ENCODE results near the gene NFYC. TPM values are rescaled to one million over a fixed set of nuclear protein-coding genes. Genes with fewer than 3 reads are reported as not detected.

NFYC gene
- total and polyA plus RNA-seq, 3 donors from 2014 or later = 69.1 to 83.9 (median 70.0) TPM

DNA sequence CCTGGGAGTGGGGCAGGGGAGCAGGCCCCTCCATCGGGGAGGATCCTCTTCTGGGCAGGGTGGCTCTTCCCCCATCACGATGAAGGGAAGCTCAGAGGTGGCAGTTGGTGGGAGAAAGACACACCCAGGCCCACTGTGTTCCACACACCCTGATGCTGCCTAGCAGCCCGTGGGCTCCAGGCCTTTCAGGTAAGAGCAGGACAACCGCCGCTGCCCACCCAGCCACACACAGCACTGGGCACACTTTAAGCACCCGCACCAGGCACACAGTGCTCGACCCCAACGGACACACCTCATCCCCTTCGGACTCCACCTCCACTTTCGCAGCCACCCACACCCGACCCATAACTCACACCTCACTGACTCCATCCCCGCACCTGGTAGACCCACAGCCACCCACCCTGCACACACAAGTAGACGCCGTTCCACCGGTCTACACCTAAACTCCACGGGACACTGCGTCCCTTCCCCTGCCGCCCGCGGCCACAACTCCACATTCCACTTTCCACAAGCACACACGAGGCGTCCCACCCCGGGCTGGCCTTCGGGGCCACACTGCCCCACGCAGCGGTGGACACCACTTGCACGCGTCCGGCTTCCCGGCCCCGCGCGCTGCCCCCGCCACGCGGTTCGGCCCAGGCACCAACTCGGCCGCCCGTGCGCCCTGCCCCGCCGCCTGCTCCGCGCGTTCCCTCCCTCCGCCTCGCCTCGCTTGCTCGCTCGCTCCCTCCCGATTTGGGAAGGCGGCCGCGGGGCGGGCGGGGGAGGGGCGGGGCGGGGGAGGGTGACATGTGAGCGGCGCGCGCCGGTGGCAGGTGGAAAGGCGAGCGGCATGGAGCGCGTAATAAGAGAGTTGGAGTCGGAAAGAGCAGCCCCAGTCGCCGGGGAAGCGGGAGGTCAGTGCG is 91.7 kb downstream of the NFYC start, which contains the start of gene KCNQ4:
KCNQ4 (plus strand) TSS at position 787 of the 905 bp plus-strand sequence. CDS start 307 bp downstream, outside the sequence.
- TF ChIP-seq POLR2A (IDR thresholded peaks at IDR 0.05) = no peak
- TF ChIP-seq, protein P1, sequence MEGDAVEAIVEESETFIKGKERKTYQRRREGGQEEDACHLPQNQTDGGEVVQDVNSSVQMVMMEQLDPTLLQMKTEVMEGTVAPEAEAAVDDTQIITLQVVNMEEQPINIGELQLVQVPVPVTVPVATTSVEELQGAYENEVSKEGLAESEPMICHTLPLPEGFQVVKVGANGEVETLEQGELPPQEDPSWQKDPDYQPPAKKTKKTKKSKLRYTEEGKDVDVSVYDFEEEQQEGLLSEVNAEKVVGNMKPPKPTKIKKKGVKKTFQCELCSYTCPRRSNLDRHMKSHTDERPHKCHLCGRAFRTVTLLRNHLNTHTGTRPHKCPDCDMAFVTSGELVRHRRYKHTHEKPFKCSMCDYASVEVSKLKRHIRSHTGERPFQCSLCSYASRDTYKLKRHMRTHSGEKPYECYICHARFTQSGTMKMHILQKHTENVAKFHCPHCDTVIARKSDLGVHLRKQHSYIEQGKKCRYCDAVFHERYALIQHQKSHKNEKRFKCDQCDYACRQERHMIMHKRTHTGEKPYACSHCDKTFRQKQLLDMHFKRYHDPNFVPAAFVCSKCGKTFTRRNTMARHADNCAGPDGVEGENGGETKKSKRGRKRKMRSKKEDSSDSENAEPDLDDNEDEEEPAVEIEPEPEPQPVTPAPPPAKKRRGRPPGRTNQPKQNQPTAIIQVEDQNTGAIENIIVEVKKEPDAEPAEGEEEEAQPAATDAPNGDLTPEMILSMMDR (IDR thresholded peaks at IDR 0.05) = no peak
- Histone ChIP-seq H3K27me3 (no peaks in the 10 kb centered on the region), H3K9me3 (no peaks in the 10 kb centered on the region), H3K4me3 (peak within 1 kb of the TSS; percentile 40 to 54), H3K27ac (no peak within 1 kb of the TSS), H3K36me3 (ENCODE audit: low read depth, missing control alignments) (no peaks in the 10 kb centered on the region), H3K4me1 (no peaks in the 10 kb centered on the region)
- intact Hi-C loops (cut with DNase I; ENCODE audit: low total_unique reads) = no loop called here
- WGBS, 2 donors = 6% methylated on average over 23 to 73 of the region's 73 CpGs
- peak; percentile 54 for DNase-seq

DNA sequence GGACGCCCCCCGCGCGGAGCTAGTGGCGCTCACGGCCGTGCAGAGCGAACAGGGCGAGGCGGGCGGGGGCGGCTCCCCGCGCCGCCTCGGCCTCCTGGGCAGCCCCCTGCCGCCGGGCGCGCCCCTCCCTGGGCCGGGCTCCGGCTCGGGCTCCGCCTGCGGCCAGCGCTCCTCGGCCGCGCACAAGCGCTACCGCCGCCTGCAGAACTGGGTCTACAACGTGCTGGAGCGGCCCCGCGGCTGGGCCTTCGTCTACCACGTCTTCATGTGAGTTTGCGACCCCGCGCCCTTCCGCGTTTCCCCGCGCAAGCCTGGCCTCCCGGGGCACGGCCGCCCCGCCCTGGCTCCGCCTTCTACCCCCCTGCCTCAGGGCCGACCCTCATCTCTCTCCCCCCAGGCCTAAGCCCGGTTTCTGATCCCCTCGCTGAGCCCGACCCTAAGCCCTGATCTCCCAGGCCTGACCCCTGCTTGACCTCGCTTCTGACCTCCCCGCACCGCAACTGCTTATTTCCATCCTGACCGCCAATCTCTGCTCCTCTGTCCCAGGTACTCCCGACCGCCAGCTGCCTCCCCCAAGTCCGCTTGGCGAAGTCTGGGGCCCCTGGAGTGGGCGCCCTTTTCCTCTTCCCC is 92.8 kb downstream of the NFYC start:
- no peak for DNase-seq
- Histone ChIP-seq H3K27me3 (no peaks in the 10 kb centered on the region), H3K36me3 (ENCODE audit: low read depth, missing control alignments) (no peaks in the 10 kb centered on the region), H3K9me3 (no peaks in the 10 kb centered on the region), H3K27ac (no peak overlapping the region), H3K4me3 (peak overlapping the region; percentile 40 to 46), H3K4me1 (no peaks in the 10 kb centered on the region)
- intact Hi-C loops (cut with DNase I; ENCODE audit: low total_unique reads) = no loop called here
- WGBS, 2 donors = 26 to 76% methylated on average over 13 to 47 of the region's 63 CpGs
- TF ChIP-seq POLR2A (IDR thresholded peaks at IDR 0.05) = no peak
- TF ChIP-seq, protein P1 (IDR thresholded peaks at IDR 0.05) = no peak

DNA sequence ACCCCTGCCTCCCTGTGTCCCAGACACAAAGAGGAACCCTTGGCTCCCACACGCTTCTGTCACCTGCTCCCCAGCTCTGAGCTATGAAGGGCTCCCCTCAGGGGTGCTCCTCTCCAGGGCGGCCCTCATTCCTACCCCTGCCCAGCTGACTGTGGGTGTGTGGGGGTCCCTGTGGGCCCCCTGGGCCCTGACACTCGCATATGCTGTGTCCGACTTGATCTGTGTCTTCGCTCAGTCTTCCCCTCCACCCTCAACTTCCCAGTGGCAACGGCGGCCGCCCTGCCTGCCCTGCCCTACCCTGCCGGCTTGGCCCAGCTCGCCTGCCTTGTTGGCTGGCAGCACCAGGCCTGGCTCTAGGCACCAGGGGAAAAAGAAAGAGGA is 93.3 kb downstream of the NFYC start:
- Histone ChIP-seq H3K36me3 (ENCODE audit: low read depth, missing control alignments) (no peaks in the 10 kb centered on the region), H3K9me3 (no peaks in the 10 kb centered on the region), H3K4me3 (peak overlapping the region in 1 of 2 donors; percentile 46), H3K27ac (no peak overlapping the region), H3K4me1 (no peaks in the 10 kb centered on the region), H3K27me3 (no peaks in the 10 kb centered on the region)
- 62 to 74% methylated on average over 10 of the region's 10 CpGs for WGBS, 2 donors
- intact Hi-C loops (cut with DNase I; ENCODE audit: low total_unique reads) = no loop called here
- TF ChIP-seq, protein P1 (IDR thresholded peaks at IDR 0.05) = no peak
- no peak for TF ChIP-seq POLR2A (IDR thresholded peaks at IDR 0.05)
- DNase-seq = no peak

DNA sequence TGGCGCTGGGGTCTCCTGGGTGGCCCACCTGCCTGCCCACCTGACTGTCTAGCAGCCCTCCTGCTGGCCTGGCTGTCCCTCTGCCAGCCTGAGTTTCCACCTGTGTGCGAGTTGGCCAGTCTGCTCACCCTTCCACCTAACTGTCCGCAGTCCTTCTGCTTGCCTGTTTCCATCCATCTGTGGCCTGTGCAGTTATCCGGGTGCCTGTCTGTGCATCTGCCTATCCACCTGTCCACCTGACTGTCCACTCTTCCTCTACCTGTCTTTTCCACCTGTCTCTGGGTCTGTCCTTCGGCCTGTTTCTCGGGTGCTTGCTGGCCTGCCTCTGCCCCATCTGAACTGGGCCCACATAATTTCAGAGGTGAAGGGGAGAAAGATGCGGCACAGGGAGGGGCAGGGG is 93.9 kb downstream of the NFYC start:
- no peak for DNase-seq
- intact Hi-C loops (cut with DNase I; ENCODE audit: low total_unique reads) = no loop called here
- Histone ChIP-seq H3K27ac (no peak overlapping the region), H3K27me3 (no peaks in the 10 kb centered on the region), H3K4me1 (no peaks in the 10 kb centered on the region), H3K9me3 (no peaks in the 10 kb centered on the region), H3K36me3 (ENCODE audit: low read depth, missing control alignments) (no peaks in the 10 kb centered on the region), H3K4me3 (no peak overlapping the region)
- 93 to 94% methylated on average over 5 to 7 of the region's 7 CpGs for WGBS, 2 donors
- TF ChIP-seq, protein P1 (IDR thresholded peaks at IDR 0.05) = no peak
- no peak for TF ChIP-seq POLR2A (IDR thresholded peaks at IDR 0.05)
